HepG2 (cell line): ENCODE data around the gene SYNJ2. TPM values are rescaled to one million over a fixed set of nuclear protein-coding genes. Genes with fewer than 3 reads are reported as not detected.
A peak's percentile ranks its signal among the peaks of the same experiment; 100 is the strongest.

Experiments used
- E2F1 ChIP-seq: sonication (generic); formaldehyde crosslinking; IDR thresholded peaks from 2 replicates; pipeline ENCODE4 v1.5.0; 2020; ENCODE audit warnings: missing genetic modification reagents
- FOXC1 ChIP-seq: sonication (generic); formaldehyde crosslinking; IDR thresholded peaks from 2 replicates; pipeline ENCODE4 v1.8.0; 2022; ENCODE audit warnings: mild to moderate bottlenecking, missing genetic modification reagents, borderline replicate concordance
- FOXJ3 ChIP-seq: sonication (generic); formaldehyde crosslinking; IDR thresholded peaks from 2 replicates; pipeline ENCODE4 v1.4.0; 2020; ENCODE audit warnings: missing genetic modification reagents, mild to moderate bottlenecking, borderline replicate concordance
- NFYB ChIP-seq: sonication (generic); formaldehyde crosslinking; IDR thresholded peaks from 2 replicates; pipeline ENCODE4 v1.4.0; 2020; ENCODE audit warnings: missing genetic modification reagents
- NR2C2 ChIP-seq: sonication (generic); formaldehyde crosslinking; IDR thresholded peaks from 2 replicates; pipeline ENCODE4 v1.4.0; 2020; ENCODE audit warnings: missing genetic modification reagents, mild to moderate bottlenecking, moderate library complexity, borderline replicate concordance
- POGK ChIP-seq: sonication (generic); formaldehyde crosslinking; conservative IDR thresholded peaks from 2 replicates; pipeline ENCODE4 v1.8.0; 2022; ENCODE audit warnings: mild to moderate bottlenecking, moderate library complexity, missing genetic modification reagents
- ZEB1 ChIP-seq: IDR thresholded peaks from 2 replicates; pipeline ENCODE4 v1.6.1; 2012; ENCODE audit warnings: mild to moderate bottlenecking, low read depth, inconsistent platforms; ENCODE audit not compliant: insufficient replicate concordance
- ZNF12 ChIP-seq: sonication (generic); formaldehyde crosslinking; IDR thresholded peaks from 2 replicates; pipeline ENCODE4 v1.5.0; 2020; ENCODE audit warnings: missing genetic modification reagents
- ZNF205 ChIP-seq: IDR thresholded peaks from 2 replicates; pipeline ENCODE4 v1.6.1; 2018; ENCODE audit warnings: missing biosample characterization, missing genetic modification reagents
- ZNF224 ChIP-seq: sonication (generic); formaldehyde crosslinking; IDR thresholded peaks from 2 replicates; pipeline ENCODE4 v1.5.0; 2020; ENCODE audit warnings: mild to moderate bottlenecking, missing genetic modification reagents
- ZNF737 ChIP-seq: sonication (generic); formaldehyde crosslinking; IDR thresholded peaks from 2 replicates; pipeline ENCODE4 v1.5.0; 2020; ENCODE audit warnings: missing genetic modification reagents, mild to moderate bottlenecking, borderline replicate concordance
- ZNF883 ChIP-seq: sonication (generic); formaldehyde crosslinking; IDR thresholded peaks from 2 replicates; pipeline ENCODE4 v1.5.1; 2020; ENCODE audit warnings: mild to moderate bottlenecking, missing genetic modification reagents; ENCODE audit errors: not compliant biosample characterization
- polyA plus RNA-seq, 8 experiments: library from polyadenylated mRNA; depleted of rRNA in 3 of 8; stranded (reverse) in 7 of 8; unstranded in 1 of 8; fragments of >200 nt; fragmentation: Illumina TruSeq in 4 of 8; extraction: Trizol in 4 of 8; gene quantifications; 2 replicates each; pipeline versions ENCODE4 v1.2.1 to v1.2.3, GENCODE V29; 2011 to 2016; ENCODE audit warnings: low read depth in 4 of 8, missing spikeins in 1 of 8, mixed read lengths in 1 of 8; ENCODE audit not compliant: insufficient read depth in 1 of 8
- total RNA-seq, 5 experiments: library from RNA; depleted of rRNA; stranded (reverse); fragments of >200 nt; fragmentation: Illumina TruSeq; extraction: Trizol; gene quantifications; 2 replicates each; pipeline ENCODE4 v1.2.3, GENCODE V29; 2016; ENCODE audit warnings: low read depth in 1 of 5
- TF ChIP-seq, protein P1 (sequence below), 2 experiments: sonication (generic) in 1 of 2; formaldehyde crosslinking in 1 of 2; IDR thresholded peaks; 2 replicates each; pipeline versions ENCODE4 v1.6.1 to v1.9.0; 2014 to 2022; ENCODE audit warnings: antibody characterized with exemption in 1 of 2, borderline replicate concordance in 1 of 2, inconsistent platforms in 1 of 2, low read depth in 1 of 2, missing genetic modification reagents in 1 of 2
- TF ChIP-seq, protein P2 (sequence below): sonication (generic); formaldehyde crosslinking; IDR thresholded peaks from 2 replicates; pipeline ENCODE4; 2020; ENCODE audit warnings: missing genetic modification reagents, mild to moderate bottlenecking, borderline replicate concordance
- TF ChIP-seq, protein P3 (sequence below): sonication (generic); formaldehyde crosslinking; IDR thresholded peaks from 2 replicates; pipeline ENCODE4 v1.4.0; 2020; ENCODE audit warnings: missing genetic modification reagents, borderline replicate concordance

Gene SYNJ2
- total and polyA plus RNA-seq, 2 of the 13 experiments (the other 11 are each of a cell fraction or from before 2014, with no cell fraction given) = 39.1 to 57.6 TPM

- TF ChIP-seq, protein P1, sequence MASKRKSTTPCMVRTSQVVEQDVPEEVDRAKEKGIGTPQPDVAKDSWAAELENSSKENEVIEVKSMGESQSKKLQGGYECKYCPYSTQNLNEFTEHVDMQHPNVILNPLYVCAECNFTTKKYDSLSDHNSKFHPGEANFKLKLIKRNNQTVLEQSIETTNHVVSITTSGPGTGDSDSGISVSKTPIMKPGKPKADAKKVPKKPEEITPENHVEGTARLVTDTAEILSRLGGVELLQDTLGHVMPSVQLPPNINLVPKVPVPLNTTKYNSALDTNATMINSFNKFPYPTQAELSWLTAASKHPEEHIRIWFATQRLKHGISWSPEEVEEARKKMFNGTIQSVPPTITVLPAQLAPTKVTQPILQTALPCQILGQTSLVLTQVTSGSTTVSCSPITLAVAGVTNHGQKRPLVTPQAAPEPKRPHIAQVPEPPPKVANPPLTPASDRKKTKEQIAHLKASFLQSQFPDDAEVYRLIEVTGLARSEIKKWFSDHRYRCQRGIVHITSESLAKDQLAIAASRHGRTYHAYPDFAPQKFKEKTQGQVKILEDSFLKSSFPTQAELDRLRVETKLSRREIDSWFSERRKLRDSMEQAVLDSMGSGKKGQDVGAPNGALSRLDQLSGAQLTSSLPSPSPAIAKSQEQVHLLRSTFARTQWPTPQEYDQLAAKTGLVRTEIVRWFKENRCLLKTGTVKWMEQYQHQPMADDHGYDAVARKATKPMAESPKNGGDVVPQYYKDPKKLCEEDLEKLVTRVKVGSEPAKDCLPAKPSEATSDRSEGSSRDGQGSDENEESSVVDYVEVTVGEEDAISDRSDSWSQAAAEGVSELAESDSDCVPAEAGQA (IDR thresholded peaks at IDR 0.05; ENCODE audit: low read depth) = no peak
- TF ChIP-seq, protein P1 (CRISPR knock-in tag; IDR thresholded peaks at IDR 0.05; ENCODE audit: borderline replicate concordance) = no peak
- TF ChIP-seq, protein P2, sequence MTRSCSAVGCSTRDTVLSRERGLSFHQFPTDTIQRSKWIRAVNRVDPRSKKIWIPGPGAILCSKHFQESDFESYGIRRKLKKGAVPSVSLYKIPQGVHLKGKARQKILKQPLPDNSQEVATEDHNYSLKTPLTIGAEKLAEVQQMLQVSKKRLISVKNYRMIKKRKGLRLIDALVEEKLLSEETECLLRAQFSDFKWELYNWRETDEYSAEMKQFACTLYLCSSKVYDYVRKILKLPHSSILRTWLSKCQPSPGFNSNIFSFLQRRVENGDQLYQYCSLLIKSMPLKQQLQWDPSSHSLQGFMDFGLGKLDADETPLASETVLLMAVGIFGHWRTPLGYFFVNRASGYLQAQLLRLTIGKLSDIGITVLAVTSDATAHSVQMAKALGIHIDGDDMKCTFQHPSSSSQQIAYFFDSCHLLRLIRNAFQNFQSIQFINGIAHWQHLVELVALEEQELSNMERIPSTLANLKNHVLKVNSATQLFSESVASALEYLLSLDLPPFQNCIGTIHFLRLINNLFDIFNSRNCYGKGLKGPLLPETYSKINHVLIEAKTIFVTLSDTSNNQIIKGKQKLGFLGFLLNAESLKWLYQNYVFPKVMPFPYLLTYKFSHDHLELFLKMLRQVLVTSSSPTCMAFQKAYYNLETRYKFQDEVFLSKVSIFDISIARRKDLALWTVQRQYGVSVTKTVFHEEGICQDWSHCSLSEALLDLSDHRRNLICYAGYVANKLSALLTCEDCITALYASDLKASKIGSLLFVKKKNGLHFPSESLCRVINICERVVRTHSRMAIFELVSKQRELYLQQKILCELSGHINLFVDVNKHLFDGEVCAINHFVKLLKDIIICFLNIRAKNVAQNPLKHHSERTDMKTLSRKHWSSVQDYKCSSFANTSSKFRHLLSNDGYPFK (CRISPR knock-in tag) = no peak
- TF ChIP-seq ZNF205 (0 out of 2 replicates have a peak, but pooled peaks have one; percentile 48), ZNF737 (no peak), NFYB (CRISPR knock-in tag) (0 out of 2 replicates have a peak, but pooled peaks have one; percentile 2), ZNF12 (peak; percentile 44), FOXJ3 (CRISPR knock-in tag) (peak; percentile 99; the same call in 1 of the 2 replicates), ZNF883 (CRISPR knock-in tag) (no peak), ZNF224 (0 out of 2 replicates have a peak, but pooled peaks have one; percentile 42), FOXC1 (peak; percentile 23; the same call in 1 of the 2 replicates), POGK (CRISPR knock-in tag) (peak; percentile 93), E2F1 (CRISPR knock-in tag) (0 out of 2 replicates have a peak, but pooled peaks have one; percentile 10), ZEB1 (peak; percentile 27), NR2C2 (CRISPR knock-in tag) (peak; percentile 89)
- TF ChIP-seq, protein P3, sequence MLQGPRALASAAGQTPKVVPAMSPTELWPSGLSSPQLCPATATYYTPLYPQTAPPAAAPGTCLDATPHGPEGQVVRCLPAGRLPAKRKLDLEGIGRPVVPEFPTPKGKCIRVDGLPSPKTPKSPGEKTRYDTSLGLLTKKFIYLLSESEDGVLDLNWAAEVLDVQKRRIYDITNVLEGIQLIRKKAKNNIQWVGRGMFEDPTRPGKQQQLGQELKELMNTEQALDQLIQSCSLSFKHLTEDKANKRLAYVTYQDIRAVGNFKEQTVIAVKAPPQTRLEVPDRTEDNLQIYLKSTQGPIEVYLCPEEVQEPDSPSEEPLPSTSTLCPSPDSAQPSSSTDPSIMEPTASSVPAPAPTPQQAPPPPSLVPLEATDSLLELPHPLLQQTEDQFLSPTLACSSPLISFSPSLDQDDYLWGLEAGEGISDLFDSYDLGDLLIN (CRISPR knock-in tag) = 0 out of 2 replicates have a peak, but pooled peaks have one; percentile 58
Observed at GRCh38 chr6:158011478-158011920, 29.8 kb downstream of the SYNJ2 start (continued).
